ENCODE data around the gene SATB2.

GRCh38 chr2:199339891-199340605 is 117.7 kb downstream of the SATB2 start:
- TF ChIP-seq CTCF (IDR thresholded peaks at IDR 0.05) (no peak), POLR2A (IDR thresholded peaks at IDR 0.05) (no peak)
